ENCODE results near the gene ANKS6. TPM values are rescaled to one million over a fixed set of nuclear protein-coding genes. Genes with fewer than 3 reads are reported as not detected.

ANKS6 gene
- total RNA-seq, 4 donors from 2014 or later: 18.3 to 35.9 (median 29.3) TPM

DNA sequence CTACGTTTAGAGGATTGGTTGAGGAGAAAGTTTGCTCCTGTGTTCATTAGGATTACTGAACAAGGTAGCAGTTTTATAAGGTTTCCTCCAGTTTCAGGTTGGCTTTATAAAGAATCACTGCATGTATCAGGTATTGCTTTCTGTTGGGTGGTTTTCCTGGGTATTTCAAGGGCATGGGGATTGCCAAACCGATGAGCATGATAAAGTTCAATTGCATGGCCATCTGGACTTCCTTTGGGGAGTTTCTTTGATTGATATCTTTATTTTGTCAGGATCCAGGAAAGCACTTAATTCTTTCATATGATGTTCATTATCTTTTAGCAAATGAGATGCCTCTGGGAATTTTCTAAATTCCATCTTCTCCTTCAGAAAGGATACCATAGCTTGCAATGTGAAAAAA is 77.3 kb downstream of the ANKS6 start:
- TF ChIP-seq, protein P1, sequence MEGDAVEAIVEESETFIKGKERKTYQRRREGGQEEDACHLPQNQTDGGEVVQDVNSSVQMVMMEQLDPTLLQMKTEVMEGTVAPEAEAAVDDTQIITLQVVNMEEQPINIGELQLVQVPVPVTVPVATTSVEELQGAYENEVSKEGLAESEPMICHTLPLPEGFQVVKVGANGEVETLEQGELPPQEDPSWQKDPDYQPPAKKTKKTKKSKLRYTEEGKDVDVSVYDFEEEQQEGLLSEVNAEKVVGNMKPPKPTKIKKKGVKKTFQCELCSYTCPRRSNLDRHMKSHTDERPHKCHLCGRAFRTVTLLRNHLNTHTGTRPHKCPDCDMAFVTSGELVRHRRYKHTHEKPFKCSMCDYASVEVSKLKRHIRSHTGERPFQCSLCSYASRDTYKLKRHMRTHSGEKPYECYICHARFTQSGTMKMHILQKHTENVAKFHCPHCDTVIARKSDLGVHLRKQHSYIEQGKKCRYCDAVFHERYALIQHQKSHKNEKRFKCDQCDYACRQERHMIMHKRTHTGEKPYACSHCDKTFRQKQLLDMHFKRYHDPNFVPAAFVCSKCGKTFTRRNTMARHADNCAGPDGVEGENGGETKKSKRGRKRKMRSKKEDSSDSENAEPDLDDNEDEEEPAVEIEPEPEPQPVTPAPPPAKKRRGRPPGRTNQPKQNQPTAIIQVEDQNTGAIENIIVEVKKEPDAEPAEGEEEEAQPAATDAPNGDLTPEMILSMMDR (IDR thresholded peaks at IDR 0.05): no peak
- TF ChIP-seq POLR2A (IDR thresholded peaks at IDR 0.05): no peak
- no peak for TF ChIP-seq EP300 (IDR thresholded peaks at IDR 0.05; ENCODE audit: low read depth)
- no peak for TF ChIP-seq POLR2AphosphoS5 (IDR thresholded peaks at IDR 0.05)
- Histone ChIP-seq H3K4me3 (no peak overlapping the region), H3K9me3 (no peaks in the 10 kb centered on the region), H3K27me3 (peaks cover 6% of the 10 kb centered on the region), H3K27ac (no peak overlapping the region), H3K4me1 (no peaks in the 10 kb centered on the region), H3K36me3 (no peaks in the 10 kb centered on the region)
- in situ Hi-C loops (cut with MboI; ENCODE audit: low pct_ligation_motif_present in 1 of 4, low pct_unique_long_range_greater_than_20kb in 1 of 4, low sequenced_read_pairs in 3 of 4): no loop called here
- DNase-seq: no peak
- intact Hi-C loops (cut with DNase I; ENCODE audit: low total_unique reads): no loop called here
- WGBS, 2 donors (ENCODE audit: low coverage in 1 of 2): 50 to 72% methylated on average over 1 to 2 of the region's 2 CpGs

DNA sequence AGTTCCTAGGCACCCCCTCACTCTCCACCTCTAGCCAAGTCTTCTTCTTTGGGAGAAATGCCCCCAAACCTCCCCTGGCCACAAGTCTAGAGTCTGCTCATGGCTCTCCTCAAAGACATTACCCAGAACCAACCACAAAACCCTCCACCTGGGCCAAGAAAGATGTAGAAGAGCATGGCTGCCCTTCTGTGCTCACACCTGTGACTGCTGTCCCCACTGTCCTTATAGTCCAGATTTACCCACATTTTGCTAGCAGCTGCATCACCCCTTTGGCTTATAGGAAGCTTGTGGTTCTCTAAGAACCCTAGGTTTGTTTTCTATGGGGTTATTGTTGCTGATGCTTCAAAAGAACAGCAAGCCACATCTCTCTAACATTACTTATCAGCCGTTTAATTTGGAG is 81.5 kb downstream of the ANKS6 start:
- TF ChIP-seq, protein P1 (IDR thresholded peaks at IDR 0.05): no peak
- TF ChIP-seq EP300 (IDR thresholded peaks at IDR 0.05; ENCODE audit: low read depth) (no peak), POLR2A (IDR thresholded peaks at IDR 0.05) (no peak), POLR2AphosphoS5 (IDR thresholded peaks at IDR 0.05) (no peak)
- Histone ChIP-seq H3K4me3 (no peak overlapping the region), H3K4me1 (no peaks in the 10 kb centered on the region), H3K27ac (no peak overlapping the region), H3K36me3 (no peaks in the 10 kb centered on the region), H3K9me3 (no peaks in the 10 kb centered on the region), H3K27me3 (peaks cover 25% of the 10 kb centered on the region)
- no peak for DNase-seq
- in situ Hi-C loops (cut with MboI; ENCODE audit: low pct_ligation_motif_present in 1 of 4, low pct_unique_long_range_greater_than_20kb in 1 of 4, low sequenced_read_pairs in 3 of 4): no loop called here
- WGBS, 2 donors (ENCODE audit: low coverage in 1 of 2): 38 to 39% methylated on average over 1 of the region's 1 CpG
- intact Hi-C loops (cut with DNase I; ENCODE audit: low total_unique reads): no loop called here

DNA sequence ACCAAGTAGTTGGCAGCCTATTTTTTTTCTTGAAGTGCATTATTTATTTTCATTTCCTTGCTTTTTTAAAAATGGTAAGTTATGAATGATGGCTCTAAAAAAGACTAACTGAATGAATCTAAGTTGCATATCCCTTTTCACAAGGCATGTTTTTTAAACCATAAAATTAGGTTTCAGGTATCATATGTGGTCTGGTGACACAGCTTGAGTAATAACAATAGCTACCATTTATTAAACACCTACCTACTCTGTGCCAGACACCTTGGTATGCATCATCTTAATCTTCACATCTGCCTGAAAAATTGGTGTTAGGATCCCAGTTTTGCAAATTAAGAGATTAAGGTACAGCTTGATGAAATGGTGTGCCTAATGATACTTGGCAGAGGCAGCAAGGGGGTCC is 83.4 kb downstream of the ANKS6 start:
- Histone ChIP-seq H3K9me3 (no peaks in the 10 kb centered on the region), H3K27me3 (peaks cover 42% of the 10 kb centered on the region), H3K4me1 (peaks cover 0 to 12% (median 4%) of the 10 kb centered on the region in 4 donors), H3K27ac (no peak overlapping the region), H3K4me3 (no peak overlapping the region), H3K36me3 (no peaks in the 10 kb centered on the region)
- no peak for DNase-seq
- in situ Hi-C loops (cut with MboI; ENCODE audit: low pct_ligation_motif_present in 1 of 4, low pct_unique_long_range_greater_than_20kb in 1 of 4, low sequenced_read_pairs in 3 of 4): no loop called here
- TF ChIP-seq POLR2AphosphoS5 (IDR thresholded peaks at IDR 0.05) (no peak), POLR2A (IDR thresholded peaks at IDR 0.05) (no peak), EP300 (IDR thresholded peaks at IDR 0.05; ENCODE audit: low read depth) (no peak)
- TF ChIP-seq, protein P1 (IDR thresholded peaks at IDR 0.05): no peak
- intact Hi-C loops (cut with DNase I; ENCODE audit: low total_unique reads): no loop called here

DNA sequence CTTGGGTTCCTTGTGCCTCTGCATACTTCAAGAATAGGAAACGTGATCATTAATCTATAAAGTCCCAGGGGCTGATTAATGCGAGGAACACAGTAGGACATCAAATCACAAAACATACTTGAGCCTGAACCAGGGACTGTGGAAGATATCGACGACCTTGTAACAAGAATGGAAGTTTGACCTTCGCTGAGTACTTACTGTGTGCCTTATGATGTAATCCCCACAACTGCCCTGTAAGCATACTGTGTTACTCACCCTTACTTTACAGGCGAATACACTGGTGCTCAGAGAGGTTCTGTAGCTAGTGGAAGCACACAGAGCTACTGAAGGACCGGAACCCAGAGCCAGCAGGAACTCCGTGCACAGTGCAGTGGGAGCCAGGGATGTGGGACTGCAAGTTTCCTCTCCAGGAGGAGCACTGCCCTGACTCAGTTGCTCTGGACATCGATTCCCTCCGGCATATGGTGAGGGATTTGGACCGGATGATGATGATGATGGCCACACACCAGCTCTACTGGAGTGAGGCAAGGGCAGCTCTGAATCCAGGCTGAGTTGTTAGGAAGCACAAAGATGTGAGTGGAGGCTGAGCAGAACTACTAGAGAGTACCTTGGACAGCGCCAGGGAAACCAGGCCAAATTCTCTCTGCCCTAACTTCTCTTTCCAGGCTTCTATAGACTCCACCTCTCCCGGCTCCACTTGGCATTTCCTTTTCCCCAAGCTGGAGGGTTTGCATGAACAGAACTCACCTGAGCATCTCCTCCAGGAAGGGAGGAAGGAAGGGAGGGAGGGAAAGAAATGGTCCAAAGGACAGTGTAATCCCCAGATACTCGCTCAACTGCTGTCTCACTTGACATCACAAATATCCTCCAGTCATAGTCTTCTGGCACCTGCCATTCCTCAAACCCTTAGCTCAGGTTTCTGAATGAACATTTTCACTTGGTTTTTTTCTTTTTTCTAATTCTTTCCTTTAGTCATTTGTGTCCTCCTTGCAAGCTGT is 86.1 kb downstream of the ANKS6 start:
- no peak overlapping the region for H3K4me3 ChIP-seq
- in situ Hi-C loops (cut with MboI; ENCODE audit: low pct_ligation_motif_present in 1 of 4, low pct_unique_long_range_greater_than_20kb in 1 of 4, low sequenced_read_pairs in 3 of 4) (no loop called here), intact Hi-C loops (cut with DNase I; ENCODE audit: low total_unique reads) (no loop called here)
- H3K9me3 ChIP-seq: no peaks in the 10 kb centered on the region
- DNase-seq: no peak
- TF ChIP-seq, protein P1 (IDR thresholded peaks at IDR 0.05): no peak
- TF ChIP-seq POLR2AphosphoS5 (IDR thresholded peaks at IDR 0.05): no peak
- TF ChIP-seq EP300 (IDR thresholded peaks at IDR 0.05; ENCODE audit: low read depth): no peak
- TF ChIP-seq POLR2A (IDR thresholded peaks at IDR 0.05): no peak
- H3K36me3 ChIP-seq: no peaks in the 10 kb centered on the region
- H3K4me1 ChIP-seq: peaks cover 0 to 17% (median 10%) of the 10 kb centered on the region in 4 donors
- H3K27ac ChIP-seq: no peak overlapping the region
- WGBS, 2 donors (ENCODE audit: low coverage in 1 of 2): 44 to 67% methylated on average over 2 to 14 of the region's 14 CpGs
- H3K27me3 ChIP-seq: peaks cover 69% of the 10 kb centered on the region

Data from transverse colon (tissue), 4 donors.